Measurements from ENCODE around the gene CTNNBL1.

DNA sequence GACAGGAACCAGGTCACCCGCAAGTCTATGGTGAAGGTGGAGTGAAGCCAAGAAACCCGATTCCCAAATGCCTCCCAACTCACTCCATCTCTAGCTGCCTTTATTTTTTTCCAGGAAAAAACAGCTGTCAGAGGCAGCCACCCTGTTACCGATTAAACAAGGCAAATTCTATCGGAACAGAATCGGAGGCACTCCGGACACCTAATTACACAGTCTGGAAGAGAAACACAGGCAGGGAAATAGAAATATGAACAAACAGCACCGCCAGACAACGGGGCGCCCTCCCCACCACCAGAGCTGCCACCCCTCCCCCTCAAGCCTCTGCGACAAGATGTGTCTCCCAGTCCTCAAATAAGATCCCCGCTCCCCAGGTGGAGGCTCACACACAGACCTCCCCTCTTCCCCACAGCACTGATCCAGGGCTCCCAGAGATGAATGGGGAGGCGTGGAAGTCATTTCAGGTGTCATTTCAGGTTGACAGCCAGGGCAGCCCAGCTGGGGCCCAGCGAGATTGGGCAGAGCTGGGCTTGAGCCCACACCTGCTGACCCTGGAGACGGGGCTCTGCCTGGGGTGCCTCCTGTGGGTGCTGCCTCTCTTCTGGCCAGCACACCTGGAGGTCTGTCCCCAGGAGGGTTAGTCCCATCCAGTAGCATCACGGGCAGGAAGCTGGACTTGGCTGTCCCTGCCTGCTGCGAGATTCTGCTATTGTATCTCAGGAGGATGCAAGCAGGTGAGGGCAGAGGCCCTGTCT, 189.3 kb downstream of the CTNNBL1 start:
- TF ChIP-seq, protein P1, sequence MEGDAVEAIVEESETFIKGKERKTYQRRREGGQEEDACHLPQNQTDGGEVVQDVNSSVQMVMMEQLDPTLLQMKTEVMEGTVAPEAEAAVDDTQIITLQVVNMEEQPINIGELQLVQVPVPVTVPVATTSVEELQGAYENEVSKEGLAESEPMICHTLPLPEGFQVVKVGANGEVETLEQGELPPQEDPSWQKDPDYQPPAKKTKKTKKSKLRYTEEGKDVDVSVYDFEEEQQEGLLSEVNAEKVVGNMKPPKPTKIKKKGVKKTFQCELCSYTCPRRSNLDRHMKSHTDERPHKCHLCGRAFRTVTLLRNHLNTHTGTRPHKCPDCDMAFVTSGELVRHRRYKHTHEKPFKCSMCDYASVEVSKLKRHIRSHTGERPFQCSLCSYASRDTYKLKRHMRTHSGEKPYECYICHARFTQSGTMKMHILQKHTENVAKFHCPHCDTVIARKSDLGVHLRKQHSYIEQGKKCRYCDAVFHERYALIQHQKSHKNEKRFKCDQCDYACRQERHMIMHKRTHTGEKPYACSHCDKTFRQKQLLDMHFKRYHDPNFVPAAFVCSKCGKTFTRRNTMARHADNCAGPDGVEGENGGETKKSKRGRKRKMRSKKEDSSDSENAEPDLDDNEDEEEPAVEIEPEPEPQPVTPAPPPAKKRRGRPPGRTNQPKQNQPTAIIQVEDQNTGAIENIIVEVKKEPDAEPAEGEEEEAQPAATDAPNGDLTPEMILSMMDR (IDR thresholded peaks at IDR 0.05; ENCODE audit: low read depth, low read length): no peak
- no peak for TF ChIP-seq POLR2A (IDR thresholded peaks at IDR 0.05; ENCODE audit: extremely low read depth, insufficient read length)

All from NB4 (cell line).